Spleen (tissue), 7 donors: Measurements from ENCODE around the gene SIGLEC8.

Experiments used
- POLR2A ChIP-seq, 3 donors: fragments of 450-650 bp; IDR thresholded peaks; one replicate each; pipeline ENCODE4 v1.5.1; 2017; ENCODE audit warnings: antibody characterized with exemption in 3 of 3, mild to moderate bottlenecking in 1 of 3
- POLR2AphosphoS5 ChIP-seq, 3 donors: sonication (generic); formaldehyde crosslinking; IDR thresholded peaks; one replicate each; pipeline ENCODE4 v1.5.1; 2017; ENCODE audit warnings: antibody characterized with exemption in 3 of 3
- TF ChIP-seq, protein P1 (sequence below), 11 experiments: fragments of 200-600 bp in 7 of 11; fragments of 450-650 bp in 4 of 11; sonication (generic) in 4 of 11; IDR thresholded peaks in 8 of 11; conservative IDR thresholded peaks in 3 of 11; 1 replicate in 7 of 11; 2 replicates in 4 of 11; pipeline versions ENCODE4 v1.4.0 to v1.8.0; 2016 to 2021; ENCODE audit warnings: antibody characterized with exemption in 11 of 11, inconsistent platforms in 4 of 11, mild to moderate bottlenecking in 1 of 11
- donor health status: DM: no; HTN: no; CAD: no; lungs with moderate emphysema.
- donor health status: DM: no; HTN: no; CAD: no.
- donor health status: DM: no; HTN: no; CAD: no.

DNA sequence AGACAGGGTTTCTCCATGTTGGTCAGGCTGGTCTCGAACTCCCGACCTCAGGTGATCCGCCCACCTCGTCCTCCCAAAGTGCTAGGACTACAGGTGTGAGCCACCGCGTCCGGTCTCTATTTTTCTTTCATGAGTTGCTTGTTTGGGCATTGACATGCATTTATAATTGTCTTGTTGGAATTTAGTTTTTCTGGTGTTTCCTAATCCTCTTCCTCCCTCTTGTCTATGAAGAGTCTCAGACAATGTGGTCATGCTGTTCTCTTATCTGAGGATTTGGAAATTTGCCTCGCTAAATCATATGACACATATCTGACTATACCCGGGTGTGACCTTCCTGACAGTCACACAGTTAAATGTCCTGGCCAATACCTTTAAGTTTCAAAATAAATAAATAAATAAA is 12.7 kb upstream of the SIGLEC8 start:
- TF ChIP-seq POLR2A (IDR thresholded peaks at IDR 0.05) (no peak), POLR2AphosphoS5 (IDR thresholded peaks at IDR 0.05) (no peak)
- TF ChIP-seq, protein P1, sequence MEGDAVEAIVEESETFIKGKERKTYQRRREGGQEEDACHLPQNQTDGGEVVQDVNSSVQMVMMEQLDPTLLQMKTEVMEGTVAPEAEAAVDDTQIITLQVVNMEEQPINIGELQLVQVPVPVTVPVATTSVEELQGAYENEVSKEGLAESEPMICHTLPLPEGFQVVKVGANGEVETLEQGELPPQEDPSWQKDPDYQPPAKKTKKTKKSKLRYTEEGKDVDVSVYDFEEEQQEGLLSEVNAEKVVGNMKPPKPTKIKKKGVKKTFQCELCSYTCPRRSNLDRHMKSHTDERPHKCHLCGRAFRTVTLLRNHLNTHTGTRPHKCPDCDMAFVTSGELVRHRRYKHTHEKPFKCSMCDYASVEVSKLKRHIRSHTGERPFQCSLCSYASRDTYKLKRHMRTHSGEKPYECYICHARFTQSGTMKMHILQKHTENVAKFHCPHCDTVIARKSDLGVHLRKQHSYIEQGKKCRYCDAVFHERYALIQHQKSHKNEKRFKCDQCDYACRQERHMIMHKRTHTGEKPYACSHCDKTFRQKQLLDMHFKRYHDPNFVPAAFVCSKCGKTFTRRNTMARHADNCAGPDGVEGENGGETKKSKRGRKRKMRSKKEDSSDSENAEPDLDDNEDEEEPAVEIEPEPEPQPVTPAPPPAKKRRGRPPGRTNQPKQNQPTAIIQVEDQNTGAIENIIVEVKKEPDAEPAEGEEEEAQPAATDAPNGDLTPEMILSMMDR (IDR thresholded peaks at IDR 0.05 in 8 of 11, conservative IDR thresholded peaks at IDR 0.05 in 3 of 11) = no peak
